T-cell (primary cell): ENCODE measurements around the gene KNTC1. TPM values are rescaled to one million over a fixed set of nuclear protein-coding genes. Genes with fewer than 3 reads are reported as not detected.
A peak's percentile ranks its signal among the peaks of the same experiment; 100 is the strongest.

ENCODE experiments used
- ATAC-seq, 4 experiments: fragments of 200-7000 bp in 3 of 4; fragments of 150-1000 bp in 1 of 4; cut with Tn5 transposase; replicated peaks in 1 of 4; 1 replicate in 3 of 4; 2 replicates in 1 of 4; pipeline ENCODE4 v1.10.0; 2021; ENCODE audit warnings: moderate library complexity in 3 of 4, mild to moderate bottlenecking in 2 of 4, moderate number of reproducible peaks in 1 of 4
- CTCF ChIA-PET, 2 donors: fragments of 300-600 bp; sonication (Branson Sonifier 250); formaldehyde crosslinking; loops; one replicate each; lab custom pipeline; 2022; ENCODE audit warnings: antibody characterized with exemption in 2 of 2; lab: Charles Lee
- POLR2A ChIA-PET, 2 donors: fragments of 300-600 bp; sonication (Branson Sonifier 250); formaldehyde crosslinking; loops; one replicate each; lab custom pipeline; 2022; ENCODE audit warnings: antibody characterized with exemption in 2 of 2; lab: Charles Lee
- DNase-seq, 35 experiments: peaks; one replicate each; pipeline versions ENCODE4 v3.0.0 to v3.0.0-alpha.2; 2013 to 2023
- H3K27ac ChIP-seq: one replicate; pipeline ENCODE4 v1.5.1; 2013; ENCODE audit warnings: low read length
- H3K27me3 ChIP-seq, 2 experiments: replicated peaks in 1 of 2; 1 replicate in 1 of 2; 2 replicates in 1 of 2; pipeline versions ENCODE4 v1.6.1 to v1.7.0; 2013; ENCODE audit warnings: low read length in 1 of 2, mixed read lengths in 1 of 2; ENCODE audit not compliant: control insufficient read depth in 2 of 2, insufficient read depth in 2 of 2; ENCODE audit errors: extremely low read depth in 1 of 2
- H3K36me3 ChIP-seq, 2 donors: 1 replicate in 1 of 2; 2 replicates in 1 of 2; pipeline versions ENCODE4 v1.6.1 to v1.7.0; 2013; ENCODE audit warnings: low read length in 1 of 2; ENCODE audit not compliant: control insufficient read depth in 2 of 2, insufficient read depth in 1 of 2; ENCODE audit errors: extremely low read depth in 1 of 2
- H3K4me1 ChIP-seq, 2 experiments: 1 replicate in 1 of 2; 2 replicates in 1 of 2; pipeline versions ENCODE4 v1.6.1 to v1.7.0; 2013; ENCODE audit warnings: low read length in 2 of 2, mixed read lengths in 1 of 2; ENCODE audit not compliant: insufficient read depth in 2 of 2, control insufficient read depth in 1 of 2; ENCODE audit errors: extremely low read depth in 1 of 2
- H3K4me3 ChIP-seq, 2 donors: 1 replicate in 1 of 2; 2 replicates in 1 of 2; pipeline versions ENCODE4 v1.5.1 to v1.7.0; 2013; ENCODE audit warnings: mild to moderate bottlenecking in 2 of 2, low read length in 1 of 2, moderate library complexity in 1 of 2; ENCODE audit not compliant: control insufficient read depth in 1 of 2; ENCODE audit errors: extremely low read depth in 1 of 2
- H3K9me3 ChIP-seq: 2 replicates; pipeline ENCODE4 v1.7.0; 2013
- H3K27ac Mint-ChIP-seq, 2 donors: one replicate each; pipeline ENCODE4 v1.8.0; 2020 to 2021; ENCODE audit warnings: mild to moderate bottlenecking in 2 of 2, mixed read lengths in 2 of 2
- H3K27me3 Mint-ChIP-seq, 2 donors: one replicate each; pipeline ENCODE4 v1.8.0; 2021 to 2022; ENCODE audit warnings: mixed read lengths in 2 of 2
- H3K36me3 Mint-ChIP-seq: one replicate; pipeline ENCODE4 v1.8.0; 2021; ENCODE audit warnings: mixed read lengths
- H3K4me1 Mint-ChIP-seq, 3 donors: one replicate each; pipeline ENCODE4 v1.8.0; 2020 to 2022; ENCODE audit warnings: mixed read lengths in 3 of 3, mild to moderate bottlenecking in 1 of 3
- H3K4me3 Mint-ChIP-seq, 3 donors: one replicate each; pipeline ENCODE4 v1.8.0; 2020 to 2022; ENCODE audit warnings: mild to moderate bottlenecking in 3 of 3, mixed read lengths in 3 of 3, moderate library complexity in 3 of 3
- H3K9me3 Mint-ChIP-seq, 3 donors: one replicate each; pipeline ENCODE4 v1.8.0; 2020 to 2022; ENCODE audit warnings: mixed read lengths in 3 of 3
- WGBS: methylation state at CpG from one replicate; pipeline ENCODE4 v1.1.5; 2013; ENCODE audit warnings: missing lambda C conversion rate; ENCODE audit not compliant: insufficient coverage; 5-methylcytosine and 5-hydroxymethylcytosine counted together
- total RNA-seq, 35 experiments: library from RNA in 6 of 35; stranded (reverse) in 6 of 35; fragments of 120-200 nt in 1 of 35; gene quantifications; one replicate each; pipeline versions ENCODE4 v1.2.1 to v1.2.4 and lab custom pipeline; 2013 to 2026

KNTC1 gene
- total RNA-seq, 5 donors from 2014 or later (not counting 1 experiment from before 2014, with no cell fraction given), result 26.2 to 35.7 (median 29.2) TPM

DNA sequence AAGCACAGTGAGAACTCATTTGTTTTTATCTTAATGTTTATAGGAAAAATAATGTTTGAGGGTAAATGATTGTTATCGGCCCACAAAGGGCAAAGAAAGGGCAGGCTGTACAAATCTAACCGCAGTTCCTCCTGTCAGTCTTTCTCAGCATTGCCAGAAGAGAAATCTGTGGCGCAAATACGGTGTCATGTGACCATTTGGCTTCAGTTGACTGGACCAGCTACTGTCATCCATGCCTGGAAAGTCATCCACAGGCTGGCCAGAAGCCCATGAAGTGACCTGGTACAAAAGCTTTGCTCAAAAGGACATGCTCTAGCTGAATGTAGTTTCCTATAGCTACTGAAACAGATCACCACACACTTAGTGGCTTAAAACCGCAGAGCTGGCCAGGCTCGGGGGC lies 132.5 kb downstream of the KNTC1 start:
- no peak overlapping the region for H3K4me3 ChIP-seq
- no peaks in the 10 kb centered on the region for H3K4me1 Mint-ChIP-seq
- H3K27ac ChIP-seq, result no peak overlapping the region
- no peaks in the 10 kb centered on the region for H3K9me3 ChIP-seq
- H3K27me3 Mint-ChIP-seq, result no peaks in the 10 kb centered on the region
- peaks cover 0 to 2% of the 10 kb centered on the region in 2 experiments for H3K4me1 ChIP-seq
- no peak overlapping the region for H3K27ac Mint-ChIP-seq
- no peaks in the 10 kb centered on the region for H3K36me3 ChIP-seq
- ChIA-PET POLR2A (no interaction called here), CTCF (no interaction called here)
- no peak for ATAC-seq
- 60% methylated on average over 4 of the region's 6 CpGs for WGBS
- DNase-seq, result peak in 4 of 35 experiments; percentile 4 to 9 (median 6)
- H3K4me3 Mint-ChIP-seq, result no peak overlapping the region
- H3K27me3 ChIP-seq, result no peaks in the 10 kb centered on the region
- H3K36me3 Mint-ChIP-seq, result no peaks in the 10 kb centered on the region
- H3K9me3 Mint-ChIP-seq, result no peaks in the 10 kb centered on the region

- POLR2A ChIA-PET, result no interaction called here
- ATAC-seq (no peak), DNase-seq (no peak)
- H3K4me1 Mint-ChIP-seq, result no peaks in the 10 kb centered on the region
- no peaks in the 10 kb centered on the region for H3K36me3 Mint-ChIP-seq
- no peak overlapping the region for H3K4me3 Mint-ChIP-seq
- H3K4me1 ChIP-seq, result peaks cover 0 to 2% of the 10 kb centered on the region in 2 experiments
- no peaks in the 10 kb centered on the region for H3K27me3 Mint-ChIP-seq
- CTCF ChIA-PET, result no interaction called here
- no peak overlapping the region for H3K27ac ChIP-seq
- H3K27ac Mint-ChIP-seq, result no peak overlapping the region
- no peaks in the 10 kb centered on the region for H3K9me3 Mint-ChIP-seq
- H3K27me3 ChIP-seq, result no peaks in the 10 kb centered on the region
- no peak overlapping the region for H3K4me3 ChIP-seq
- H3K36me3 ChIP-seq, result no peaks in the 10 kb centered on the region
- H3K9me3 ChIP-seq, result no peaks in the 10 kb centered on the region
- WGBS, result 79% methylated on average over 13 of the region's 16 CpGs
These were observed 134.2 kb downstream of the KNTC1 start for GRCh38 chr12:122661246-122661645.

GRCh38 chr12:122661938-122662337 lies 134.9 kb downstream of the KNTC1 start:
- no CpG with 5 or more reads among the region's 3 CpGs for WGBS
- H3K4me3 Mint-ChIP-seq, result no peak overlapping the region
- Histone ChIP-seq H3K4me3 (no peak overlapping the region), H3K27me3 (peaks cover 0 to under 1% of the 10 kb centered on the region in 2 experiments), H3K36me3 (no peaks in the 10 kb centered on the region), H3K9me3 (no peaks in the 10 kb centered on the region), H3K27ac (no peak overlapping the region), H3K4me1 (peaks cover 0 to 2% of the 10 kb centered on the region in 2 experiments)
- POLR2A ChIA-PET, result no interaction called here
- no peak overlapping the region for H3K27ac Mint-ChIP-seq
- H3K4me1 Mint-ChIP-seq, result no peaks in the 10 kb centered on the region
- ATAC-seq (no peak), DNase-seq (no peak)
- H3K9me3 Mint-ChIP-seq, result no peaks in the 10 kb centered on the region
- H3K36me3 Mint-ChIP-seq, result no peaks in the 10 kb centered on the region
- CTCF ChIA-PET, result no interaction called here
- no peaks in the 10 kb centered on the region for H3K27me3 Mint-ChIP-seq

DNA sequence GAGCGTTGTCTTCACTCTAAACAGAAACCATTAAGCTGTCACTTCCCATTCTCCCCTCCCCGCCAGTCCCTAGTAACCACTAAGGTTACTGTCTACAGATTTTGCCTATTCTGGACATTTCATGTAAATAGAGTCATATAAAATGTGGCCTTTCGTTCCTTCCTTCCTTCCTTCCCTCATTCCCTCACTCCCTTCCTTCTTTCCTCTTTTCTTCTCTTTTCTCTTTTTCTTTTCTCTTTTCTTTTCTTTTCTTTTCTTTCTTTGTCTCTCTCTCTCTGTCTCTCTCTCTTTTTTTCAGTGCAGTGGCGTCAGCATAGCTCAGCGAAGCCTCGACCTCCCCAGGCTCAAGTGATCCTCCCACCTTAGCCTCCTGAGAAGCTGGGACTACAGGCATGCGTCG lies 138.3 kb downstream of the KNTC1 start:
- POLR2A ChIA-PET, result no interaction called here

DNA sequence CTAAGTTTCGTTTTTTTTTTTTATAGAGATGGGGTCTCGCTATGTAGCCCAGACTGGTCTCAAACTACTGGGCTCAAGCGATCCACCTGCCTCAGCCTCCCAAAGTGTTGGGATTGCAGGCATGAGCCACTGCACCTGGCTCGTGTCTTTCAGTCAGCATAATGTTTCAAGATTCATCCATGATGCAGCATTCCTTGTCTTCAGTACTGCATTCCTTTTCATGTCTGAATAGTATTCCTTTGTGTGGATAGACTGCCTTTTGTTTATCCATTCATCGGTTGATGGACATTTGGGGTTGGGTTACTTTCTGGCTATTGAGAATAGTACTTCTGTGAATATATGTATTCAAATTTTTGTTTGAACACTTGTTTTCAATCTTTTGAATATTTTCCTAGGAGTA lies 138.7 kb downstream of the KNTC1 start:
- no peaks in the 10 kb centered on the region for H3K4me1 ChIP-seq
- no peak overlapping the region for H3K27ac ChIP-seq
- Mint-ChIP-seq H3K9me3 (no peaks in the 10 kb centered on the region), H3K36me3 (no peaks in the 10 kb centered on the region), H3K4me1 (no peaks in the 10 kb centered on the region), H3K27ac (no peak overlapping the region), H3K27me3 (no peaks in the 10 kb centered on the region), H3K4me3 (no peak overlapping the region)
- WGBS, result 78% methylated on average over 4 of the region's 5 CpGs
- DNase-seq (no peak), ATAC-seq (no peak)
- POLR2A ChIA-PET, result no interaction called here
- no peaks in the 10 kb centered on the region for H3K9me3 ChIP-seq
- CTCF ChIA-PET, result no interaction called here
- no peak overlapping the region for H3K4me3 ChIP-seq
- H3K27me3 ChIP-seq, result peaks cover 0 to 2% of the 10 kb centered on the region in 2 experiments
- no peaks in the 10 kb centered on the region for H3K36me3 ChIP-seq

More for the DNA sequence above, 138.3 kb downstream of the KNTC1 start:
- 40% methylated on average over 1 of the region's 8 CpGs for WGBS
- H3K27ac Mint-ChIP-seq, result no peak overlapping the region
- DNase-seq (no peak), ATAC-seq (no peak)
- CTCF ChIA-PET, result interaction anchor here in 1 of 2 donors (0.7 kb wide), 1 partner anchor 712 kb away, joined by 5 read pairs; no protein-coding TSS in a partner anchor
- H3K36me3 Mint-ChIP-seq, result no peaks in the 10 kb centered on the region
- H3K27ac ChIP-seq, result no peak overlapping the region
- no peaks in the 10 kb centered on the region for H3K27me3 Mint-ChIP-seq
- no peaks in the 10 kb centered on the region for H3K36me3 ChIP-seq
- no peak overlapping the region for H3K4me3 ChIP-seq
- no peaks in the 10 kb centered on the region for H3K4me1 Mint-ChIP-seq
- H3K4me3 Mint-ChIP-seq, result no peak overlapping the region
- no peaks in the 10 kb centered on the region for H3K9me3 Mint-ChIP-seq
- no peaks in the 10 kb centered on the region for H3K4me1 ChIP-seq
- H3K27me3 ChIP-seq, result peaks cover 0 to 2% of the 10 kb centered on the region in 2 experiments
- H3K9me3 ChIP-seq, result no peaks in the 10 kb centered on the region

DNA sequence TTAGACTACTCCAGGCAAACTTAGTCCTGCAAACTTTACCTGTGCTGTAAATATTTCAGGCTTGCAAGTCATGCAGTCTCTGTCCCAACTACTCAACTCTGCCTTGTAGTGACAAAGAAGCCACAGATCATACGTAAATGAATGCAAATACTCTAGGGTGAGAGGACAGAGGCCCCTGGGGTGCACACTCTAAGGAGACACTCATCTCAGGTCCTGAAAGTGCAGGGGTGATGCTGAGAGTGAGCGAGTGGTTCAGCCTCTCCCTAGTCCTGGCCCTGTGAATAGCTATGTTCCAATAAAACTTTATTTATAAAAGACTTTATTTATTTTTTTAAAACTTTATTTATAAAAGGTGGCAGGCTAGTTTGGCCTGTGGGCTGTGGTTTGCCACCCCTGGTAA lies 141.2 kb downstream of the KNTC1 start:
- ChIA-PET CTCF (interaction anchor here in 1 of 2 donors (0.6 kb wide), 1 partner anchor 17 kb away, joined by 3 read pairs; no protein-coding TSS in a partner anchor), POLR2A (interaction anchor here in 1 of 2 donors (0.5 kb wide), 1 partner anchor 18 kb away, joined by 4 read pairs; no protein-coding TSS in a partner anchor)
- no CpG with 5 or more reads among the region's 2 CpGs for WGBS
- Mint-ChIP-seq H3K27ac (no peak overlapping the region), H3K4me1 (no peaks in the 10 kb centered on the region), H3K36me3 (no peaks in the 10 kb centered on the region), H3K9me3 (no peaks in the 10 kb centered on the region), H3K27me3 (peaks cover 0 to 1% of the 10 kb centered on the region in 2 donors), H3K4me3 (no peak overlapping the region)
- Histone ChIP-seq H3K9me3 (no peaks in the 10 kb centered on the region), H3K27me3 (peaks cover 0 to 6% of the 10 kb centered on the region in 2 experiments), H3K4me1 (no peaks in the 10 kb centered on the region), H3K4me3 (no peak overlapping the region), H3K36me3 (no peaks in the 10 kb centered on the region), H3K27ac (no peak overlapping the region)
- no peak for ATAC-seq
- no peak for DNase-seq
